ENCODE measurements around the gene PTDSS2.
"Not testable (repeated sequence)": the region's sequence is repeated elsewhere in the genome, so short reads cannot be mapped to it uniquely, and the experiment has no call there.

Gene PTDSS2

DNA sequence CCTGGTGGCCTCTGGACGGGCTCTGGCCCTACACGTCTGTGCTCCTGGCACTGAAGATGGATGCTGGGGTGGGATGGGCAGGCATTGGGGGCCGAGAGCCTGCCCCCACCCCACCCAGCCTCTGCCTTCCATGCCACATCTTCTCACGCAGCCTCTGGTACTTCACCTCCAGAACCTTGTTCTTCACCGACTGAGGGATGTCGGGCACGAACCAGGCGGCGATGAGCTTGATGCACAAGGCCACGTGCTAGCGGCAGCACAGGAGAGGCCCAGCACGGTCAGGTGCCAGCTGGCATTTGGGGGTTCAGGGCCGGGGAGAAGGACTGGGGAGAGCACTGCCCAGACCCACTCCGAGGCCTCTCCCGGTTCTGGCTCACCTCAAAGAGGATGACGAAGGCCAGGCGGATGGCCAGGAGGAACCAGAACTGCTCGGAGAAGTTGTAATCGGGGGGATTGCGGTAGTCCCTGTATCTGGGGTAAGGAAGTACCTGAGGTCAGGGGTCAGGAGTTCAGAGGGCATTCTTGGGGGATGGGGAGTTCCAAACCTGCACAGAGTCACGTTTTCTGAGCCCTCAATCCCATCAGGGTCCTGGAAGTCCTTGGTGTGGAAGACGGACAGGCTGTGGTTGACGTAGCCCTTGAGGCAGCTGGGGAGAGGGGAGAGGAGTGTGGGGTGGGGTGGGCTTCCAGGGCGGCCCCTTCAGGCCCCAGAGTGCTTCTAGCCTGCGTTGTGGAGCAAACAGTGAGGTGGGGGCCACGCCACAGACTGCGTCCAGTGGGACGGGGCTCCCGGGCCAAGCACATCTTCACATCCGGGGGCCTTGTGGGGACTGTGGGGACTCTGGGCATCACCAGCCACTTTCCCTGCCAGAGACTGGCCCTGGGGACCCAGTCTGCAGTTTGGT is 31.5 kb upstream of the PTDSS2 start:
- in situ Hi-C loops (cut with MboI; ENCODE audit: low sequenced_read_pairs): no loop called here
- peaks cover 27% of the 10 kb centered on the region for H3K27me3 ChIP-seq (ENCODE audit: low read depth)
- no peaks in the 10 kb centered on the region for H3K4me1 ChIP-seq
- H3K36me3 ChIP-seq (replicated peaks): no peaks in the 10 kb centered on the region
- no peak overlapping the region for H3K4me3 ChIP-seq
- DNase-seq (ENCODE audit: low spot score in 2 of 2): no peak
- H3K9me3 ChIP-seq: no peaks in the 10 kb centered on the region

DNA sequence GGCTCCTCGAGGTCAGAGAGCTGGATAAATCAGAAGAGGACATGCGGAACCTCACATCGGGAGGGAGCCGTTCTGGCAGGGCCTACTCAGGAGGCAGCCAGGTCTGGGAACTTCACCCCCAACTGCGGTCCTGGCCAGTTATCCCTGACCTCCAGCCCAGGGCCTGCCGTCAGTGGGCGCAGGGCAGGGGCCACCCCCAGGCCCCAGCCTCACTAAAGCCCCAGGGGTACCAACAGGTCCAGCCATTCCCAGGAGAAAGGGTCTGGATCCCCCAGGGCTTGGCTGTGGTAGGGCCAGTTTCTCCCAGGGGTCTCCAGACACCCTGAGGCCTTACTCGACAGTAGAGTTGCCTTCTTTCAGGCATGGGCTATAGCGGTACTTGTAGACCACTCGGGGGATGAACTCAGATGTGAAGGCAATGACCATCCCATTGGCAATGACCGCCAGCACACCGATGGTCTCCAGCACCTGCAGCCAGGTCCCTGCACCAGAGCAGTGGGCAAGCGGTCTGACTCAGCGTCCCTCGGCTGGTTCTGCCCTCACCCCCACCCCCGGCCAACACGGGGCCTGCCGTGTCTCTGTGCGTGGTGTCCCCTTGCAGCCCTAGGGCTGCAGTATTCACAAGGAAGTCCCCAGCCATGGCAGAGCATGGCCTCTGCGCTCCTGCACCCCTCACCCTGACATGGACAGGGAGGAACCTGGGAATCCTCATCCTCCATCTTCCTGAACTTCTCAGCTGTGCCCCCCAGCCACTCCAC is 30.7 kb upstream of the PTDSS2 start:
- H3K27me3 ChIP-seq (ENCODE audit: low read depth): peaks cover 27% of the 10 kb centered on the region
- H3K4me1 ChIP-seq: no peaks in the 10 kb centered on the region
- H3K36me3 ChIP-seq (replicated peaks): no peaks in the 10 kb centered on the region
- in situ Hi-C loops (cut with MboI; ENCODE audit: low sequenced_read_pairs): no loop called here
- no peak for DNase-seq (ENCODE audit: low spot score in 2 of 2)
- H3K4me3 ChIP-seq: no peak overlapping the region
- H3K9me3 ChIP-seq: no peaks in the 10 kb centered on the region; the same call in 1 of the 2 replicates

DNA sequence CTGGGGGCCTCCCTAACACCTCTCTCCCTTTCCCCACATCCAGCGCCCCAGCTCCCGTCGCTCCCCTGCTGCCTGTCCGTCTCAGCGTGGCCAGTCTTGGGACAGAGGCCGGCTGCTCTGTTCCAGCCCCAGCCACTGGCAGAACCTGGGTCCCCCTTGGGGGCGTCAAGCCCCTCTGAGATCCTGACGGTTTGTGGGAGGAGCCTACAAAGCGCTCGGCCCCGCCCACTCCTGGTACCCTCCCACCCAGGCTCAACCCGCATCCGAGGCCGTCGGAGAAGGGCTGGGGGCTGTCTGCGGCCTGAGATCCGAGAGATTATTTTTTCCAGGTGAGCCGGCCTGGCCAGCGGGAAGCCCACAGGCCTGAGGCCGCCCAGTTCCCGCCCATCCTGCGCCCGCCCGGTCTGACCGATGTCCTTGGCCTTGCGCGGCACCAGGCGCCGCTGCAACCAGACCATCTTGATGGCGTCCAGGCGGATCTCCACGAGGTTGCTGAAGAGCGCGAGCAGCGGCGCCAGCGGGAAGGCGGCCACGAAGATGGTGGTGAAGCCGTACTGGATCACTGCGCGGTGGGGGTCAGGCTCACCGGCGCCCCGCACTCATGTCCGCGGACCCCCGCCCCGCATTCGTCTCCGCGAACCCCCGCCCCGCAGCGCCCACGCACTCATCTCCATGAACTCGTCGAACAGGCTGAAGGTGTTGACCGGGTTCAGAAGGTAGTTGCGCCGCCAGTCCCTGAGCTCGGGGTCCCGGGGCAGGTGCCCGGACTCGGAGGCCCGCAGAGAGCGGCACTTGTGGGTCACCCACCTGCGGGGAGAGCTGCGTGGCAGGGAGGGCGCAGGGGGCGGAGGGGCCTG is 29.8 kb upstream of the PTDSS2 start:
- no peak for DNase-seq (ENCODE audit: low spot score in 2 of 2)
- in situ Hi-C loops (cut with MboI; ENCODE audit: low sequenced_read_pairs): no loop called here
- peaks cover 27% of the 10 kb centered on the region for H3K27me3 ChIP-seq (ENCODE audit: low read depth)
- no peak overlapping the region for H3K4me3 ChIP-seq
- no peaks in the 10 kb centered on the region for H3K4me1 ChIP-seq
- H3K36me3 ChIP-seq (replicated peaks): no peaks in the 10 kb centered on the region
- no peaks in the 10 kb centered on the region; the same call in 1 of the 2 replicates for H3K9me3 ChIP-seq

DNA sequence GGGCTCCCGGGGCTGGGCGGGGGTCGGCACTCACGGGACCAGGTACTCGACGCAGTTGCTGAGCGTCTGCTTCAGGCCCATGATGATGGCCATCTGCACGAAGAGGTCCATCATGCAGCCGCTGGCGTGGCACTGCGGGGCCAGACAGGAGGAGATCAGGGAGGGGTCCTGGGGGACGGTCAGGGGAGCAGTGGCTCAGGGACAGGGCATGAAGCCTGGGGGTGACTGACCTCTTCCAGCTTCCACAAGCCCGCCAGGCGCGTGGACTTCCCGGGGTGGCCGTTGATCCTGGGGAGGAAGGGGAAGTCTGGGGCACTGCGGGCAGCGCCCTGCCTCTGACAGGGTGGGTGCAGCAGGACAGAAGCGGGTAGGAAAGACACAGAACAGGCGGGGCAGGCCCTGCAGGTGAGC is 29.2 kb upstream of the PTDSS2 start:
- Histone ChIP-seq H3K9me3 (no peaks in the 10 kb centered on the region; the same call in 1 of the 2 replicates), H3K4me1 (no peaks in the 10 kb centered on the region), H3K4me3 (no peak overlapping the region), H3K27me3 (ENCODE audit: low read depth) (peaks cover 20% of the 10 kb centered on the region), H3K36me3 (replicated peaks) (no peaks in the 10 kb centered on the region)
- in situ Hi-C loops (cut with MboI; ENCODE audit: low sequenced_read_pairs): no loop called here
- DNase-seq (ENCODE audit: low spot score in 2 of 2): no peak

DNA sequence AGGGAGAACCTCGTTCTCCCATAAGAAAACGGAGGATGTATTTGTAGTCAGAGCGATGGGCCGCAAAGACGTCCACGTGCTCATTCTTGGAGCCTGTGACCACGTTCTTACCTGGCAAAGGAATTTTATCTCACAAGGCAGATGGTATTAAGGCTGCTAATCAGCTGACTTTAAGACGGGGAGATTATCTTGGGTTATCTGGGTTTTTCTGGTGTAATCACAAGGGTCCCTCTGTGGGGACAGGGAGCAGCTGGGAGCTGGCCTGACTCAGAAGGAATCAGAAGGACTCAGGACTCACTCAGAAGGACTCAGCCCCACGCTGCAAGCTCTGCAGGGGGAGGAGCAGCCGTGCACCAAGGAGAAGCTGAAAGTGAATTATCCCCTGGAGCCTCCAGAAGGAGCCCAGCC is 27.8 kb upstream of the PTDSS2 start:
- Histone ChIP-seq H3K36me3 (replicated peaks) (no peaks in the 10 kb centered on the region), H3K4me3 (no peak overlapping the region), H3K9me3 (no peaks in the 10 kb centered on the region; the same call in 1 of the 2 replicates), H3K4me1 (no peaks in the 10 kb centered on the region), H3K27me3 (ENCODE audit: low read depth) (peaks cover 8% of the 10 kb centered on the region)
- DNase-seq (ENCODE audit: low spot score in 2 of 2): no peak
- in situ Hi-C loops (cut with MboI; ENCODE audit: low sequenced_read_pairs): no loop called here

DNA sequence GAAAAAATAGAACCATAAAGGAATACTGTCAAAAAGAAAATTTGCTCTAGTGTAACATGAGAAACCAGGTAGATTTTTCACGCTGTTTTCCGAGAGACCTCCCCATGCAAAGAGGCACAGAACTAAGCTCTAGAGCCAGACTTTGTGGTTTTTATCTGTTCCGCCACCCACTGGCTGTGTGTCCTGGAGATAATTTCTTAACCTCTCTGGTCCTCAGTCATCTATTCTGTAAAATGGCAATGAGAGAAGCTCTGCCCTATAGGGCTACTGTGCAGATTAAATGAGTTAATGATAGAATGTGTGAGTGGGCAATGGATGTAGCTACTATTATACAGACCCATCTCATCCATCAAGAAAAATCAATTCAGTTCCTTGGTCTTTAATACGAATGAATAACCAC is 25.8 kb upstream of the PTDSS2 start:
- Histone ChIP-seq H3K27me3 (ENCODE audit: low read depth) (no peaks in the 10 kb centered on the region), H3K36me3 (replicated peaks) (no peaks in the 10 kb centered on the region), H3K9me3 (no peaks in the 10 kb centered on the region; the same call in 1 of the 2 replicates), H3K4me1 (no peaks in the 10 kb centered on the region), H3K4me3 (no peak overlapping the region)
- no peak for DNase-seq (ENCODE audit: low spot score in 2 of 2)
- in situ Hi-C loops (cut with MboI; ENCODE audit: low sequenced_read_pairs): no loop called here

DNA sequence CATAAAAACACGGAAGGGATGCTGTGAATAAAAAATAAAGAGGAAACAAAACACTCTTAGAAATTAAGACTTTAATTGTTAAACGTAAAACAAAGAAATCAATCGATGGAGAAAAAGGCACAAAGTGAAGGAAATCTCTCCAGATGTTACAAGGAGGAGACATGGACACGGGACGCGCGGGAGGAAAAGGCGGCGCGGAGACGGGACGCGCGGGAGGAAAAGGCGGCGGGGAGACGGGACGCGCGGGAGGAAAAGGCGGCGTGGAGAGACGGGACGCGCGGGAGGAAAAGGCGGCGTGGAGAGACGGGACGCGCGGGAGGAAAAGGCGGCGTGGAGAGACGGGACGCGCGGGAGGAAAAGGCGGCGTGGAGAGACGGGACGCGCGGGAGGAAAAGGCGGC is 25.3 kb upstream of the PTDSS2 start:
- H3K4me3 ChIP-seq; H3K27me3 ChIP-seq (ENCODE audit: low read depth); H3K9me3 ChIP-seq; H3K36me3 ChIP-seq (replicated peaks); in situ Hi-C loops (cut with MboI; ENCODE audit: low sequenced_read_pairs); H3K4me1 ChIP-seq; DNase-seq (ENCODE audit: low spot score in 2 of 2): not testable (repeated sequence)

DNA sequence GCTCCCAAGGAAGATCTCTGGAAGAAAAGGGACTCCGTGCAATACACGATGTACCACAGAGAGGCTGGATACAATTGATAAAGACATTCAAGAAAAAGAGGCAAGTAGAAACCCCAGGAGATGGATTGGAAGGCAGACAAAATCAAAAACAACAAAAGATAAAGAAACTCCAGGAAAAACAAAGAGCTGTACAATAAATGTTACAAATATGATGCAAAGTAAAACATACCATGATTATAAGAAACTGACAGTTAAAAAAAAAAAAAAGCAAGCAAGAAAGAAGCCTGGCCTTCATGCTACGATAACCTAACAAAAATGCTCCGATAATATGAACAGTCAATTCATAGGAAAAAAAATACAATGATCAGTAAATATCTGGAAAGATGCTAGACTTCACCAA is 24.8 kb upstream of the PTDSS2 start:
- no peaks in the 10 kb centered on the region; the same call in 1 of the 2 replicates for H3K9me3 ChIP-seq
- no peak for DNase-seq (ENCODE audit: low spot score in 2 of 2)
- H3K27me3 ChIP-seq (ENCODE audit: low read depth): no peaks in the 10 kb centered on the region
- no peaks in the 10 kb centered on the region for H3K36me3 ChIP-seq (replicated peaks)
- in situ Hi-C loops (cut with MboI; ENCODE audit: low sequenced_read_pairs): no loop called here
- no peak overlapping the region for H3K4me3 ChIP-seq
- H3K4me1 ChIP-seq: no peaks in the 10 kb centered on the region

DNA sequence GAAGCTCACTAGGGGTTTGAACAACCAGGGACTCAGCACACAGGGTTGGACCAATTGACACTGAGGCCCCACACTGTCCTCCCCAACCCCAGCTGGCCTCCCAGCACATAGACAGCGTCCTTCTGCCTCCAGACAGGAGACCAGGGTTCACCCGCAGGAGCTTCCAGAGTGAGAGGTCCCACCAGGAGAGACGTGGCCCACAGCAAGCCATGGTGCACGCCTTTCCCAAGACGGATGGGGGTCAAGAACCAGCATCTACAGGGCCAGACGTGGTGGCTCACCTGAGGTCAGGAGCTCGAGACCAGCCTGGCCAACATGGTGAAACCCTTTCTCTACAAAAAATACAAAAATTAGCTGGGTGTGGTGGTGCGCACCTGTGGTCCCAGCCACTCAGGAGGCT is 23.2 kb upstream of the PTDSS2 start:
- Histone ChIP-seq H3K4me3 (no peak overlapping the region), H3K4me1 (no peaks in the 10 kb centered on the region), H3K9me3 (no peaks in the 10 kb centered on the region; the same call in 1 of the 2 replicates), H3K36me3 (replicated peaks) (no peaks in the 10 kb centered on the region), H3K27me3 (ENCODE audit: low read depth) (no peaks in the 10 kb centered on the region)
- no peak for DNase-seq (ENCODE audit: low spot score in 2 of 2)
- in situ Hi-C loops (cut with MboI; ENCODE audit: low sequenced_read_pairs): no loop called here

DNA sequence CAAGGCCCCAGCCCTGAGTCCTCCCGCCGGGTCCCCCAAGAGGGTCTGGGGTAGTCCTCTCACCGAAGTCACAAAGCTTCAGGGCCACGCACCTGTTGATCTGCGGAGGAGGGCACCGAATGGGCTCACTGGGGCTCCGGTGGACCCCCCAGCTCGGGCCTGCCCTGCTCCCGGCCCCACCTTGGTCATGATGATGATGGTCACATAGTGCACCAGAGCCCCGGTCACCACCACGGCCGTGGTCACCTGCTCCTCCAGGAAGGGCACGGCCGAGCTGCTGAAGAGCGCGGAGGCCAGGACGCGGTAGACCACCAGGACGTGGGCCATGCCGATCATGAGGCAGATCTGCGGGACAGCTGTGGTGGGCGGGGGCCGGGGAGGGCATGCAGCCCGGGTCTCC is 21.8 kb upstream of the PTDSS2 start:
- Histone ChIP-seq H3K36me3 (replicated peaks) (no peaks in the 10 kb centered on the region), H3K4me3 (no peak overlapping the region), H3K9me3 (no peaks in the 10 kb centered on the region; the same call in 1 of the 2 replicates), H3K4me1 (no peaks in the 10 kb centered on the region), H3K27me3 (ENCODE audit: low read depth) (no peaks in the 10 kb centered on the region)
- no peak for DNase-seq (ENCODE audit: low spot score in 2 of 2)
- in situ Hi-C loops (cut with MboI; ENCODE audit: low sequenced_read_pairs): no loop called here

DNA sequence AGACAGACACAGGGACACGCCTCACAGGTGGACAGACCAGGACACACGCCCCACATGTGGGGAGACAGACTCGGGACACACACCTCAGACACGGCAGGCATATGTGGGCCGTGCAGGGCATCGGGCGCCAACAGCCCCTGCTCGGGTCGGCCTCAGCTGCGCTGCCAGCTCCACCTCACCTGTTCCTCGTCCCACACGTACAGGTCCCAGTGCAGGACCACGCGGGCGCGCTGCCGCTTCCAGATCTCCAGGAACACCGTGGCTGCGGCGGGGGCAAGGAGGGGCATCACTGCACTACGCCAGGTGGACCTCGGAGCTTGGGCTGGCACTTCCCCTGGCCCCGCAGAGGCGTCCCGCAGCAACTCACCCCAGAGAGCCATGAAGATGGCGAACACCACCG is 20.7 kb upstream of the PTDSS2 start:
- Histone ChIP-seq H3K4me3 (no peak overlapping the region), H3K27me3 (ENCODE audit: low read depth) (no peaks in the 10 kb centered on the region), H3K36me3 (replicated peaks) (no peaks in the 10 kb centered on the region), H3K4me1 (no peaks in the 10 kb centered on the region), H3K9me3 (no peaks in the 10 kb centered on the region; the same call in 1 of the 2 replicates)
- in situ Hi-C loops (cut with MboI; ENCODE audit: low sequenced_read_pairs): no loop called here
- DNase-seq (ENCODE audit: low spot score in 2 of 2): no peak

DNA sequence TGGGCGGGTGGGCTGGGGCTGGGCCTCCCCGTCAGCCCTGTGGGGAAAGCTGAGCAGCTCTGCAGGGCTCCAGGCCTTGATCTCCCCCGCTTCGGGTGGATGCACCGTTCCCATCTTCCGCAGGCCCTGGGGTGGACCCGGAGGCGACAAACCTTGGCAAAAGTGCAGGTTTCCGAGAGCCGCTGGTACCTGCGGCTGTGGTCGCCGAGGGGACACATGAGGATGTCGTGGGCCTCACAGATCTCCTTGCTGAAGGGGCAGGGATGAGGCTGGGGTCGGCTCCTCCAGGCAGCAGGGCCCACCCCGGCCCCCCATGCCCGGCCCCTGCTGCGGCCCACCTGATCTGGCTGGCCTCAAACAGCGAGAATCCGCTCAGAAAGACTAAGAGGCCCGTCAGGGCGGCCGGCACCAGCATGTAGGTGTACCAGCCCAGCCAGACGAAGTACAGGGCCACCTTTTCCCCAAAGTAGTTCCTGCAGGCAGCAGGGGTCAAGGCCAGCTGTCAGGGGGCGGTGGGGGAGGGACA is 20.1 kb upstream of the PTDSS2 start:
- in situ Hi-C loops (cut with MboI; ENCODE audit: low sequenced_read_pairs): no loop called here
- H3K4me3 ChIP-seq: no peak overlapping the region
- H3K9me3 ChIP-seq: no peaks in the 10 kb centered on the region
- H3K4me1 ChIP-seq: no peaks in the 10 kb centered on the region
- H3K27me3 ChIP-seq (ENCODE audit: low read depth): no peaks in the 10 kb centered on the region
- H3K36me3 ChIP-seq (replicated peaks): no peaks in the 10 kb centered on the region
- no peak for DNase-seq (ENCODE audit: low spot score in 2 of 2)

DNA sequence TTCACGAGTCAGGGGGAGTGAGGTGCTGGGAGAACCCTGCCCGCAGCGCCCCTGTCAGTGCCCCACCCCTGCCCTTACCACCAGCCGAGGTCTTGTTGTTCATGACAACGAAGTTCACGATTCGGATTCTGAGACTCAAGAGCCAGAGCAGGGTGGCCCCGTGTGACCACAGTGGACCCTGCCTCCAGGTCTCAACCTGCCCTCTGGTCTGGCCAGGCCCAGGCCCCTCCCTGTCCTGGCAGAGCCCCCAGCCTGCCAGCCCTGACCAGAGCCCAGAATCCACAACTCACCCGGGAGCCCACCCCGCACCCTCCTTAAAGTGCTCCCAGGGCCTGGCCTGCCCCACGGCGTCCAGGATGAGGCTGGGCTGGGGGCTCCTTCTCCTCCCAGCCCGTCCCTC is 18.2 kb upstream of the PTDSS2 start:
- Histone ChIP-seq H3K9me3 (no peaks in the 10 kb centered on the region), H3K4me3 (no peak overlapping the region), H3K4me1 (no peaks in the 10 kb centered on the region), H3K27me3 (ENCODE audit: low read depth) (no peaks in the 10 kb centered on the region), H3K36me3 (replicated peaks) (no peaks in the 10 kb centered on the region)
- no peak for DNase-seq (ENCODE audit: low spot score in 2 of 2)
- in situ Hi-C loops (cut with MboI; ENCODE audit: low sequenced_read_pairs): no loop called here
